ENCODE data around the gene WDR6. TPM values are rescaled to one million over a fixed set of nuclear protein-coding genes. Genes with fewer than 3 reads are reported as not detected.

WDR6 gene
- total and polyA plus RNA-seq, 4 donors = 80.3 to 138 (median 109) TPM

- no peak overlapping the region for H3K4me3 ChIP-seq
- H3K27me3 ChIP-seq (ENCODE audit: control insufficient read depth in 3 of 3, insufficient read depth in 3 of 3, low read length in 2 of 3) = no peaks in the 10 kb centered on the region
- peaks cover 7 to 37% (median 28%) of the 10 kb centered on the region in 4 donors for H3K36me3 ChIP-seq (ENCODE audit: control insufficient read depth in 4 of 4, insufficient read depth in 4 of 4, low read length in 4 of 4)
- no peaks in the 10 kb centered on the region for H3K9me3 ChIP-seq (ENCODE audit: control insufficient read depth in 4 of 4, insufficient read depth in 3 of 4, low read length in 3 of 4)
- WGBS, 2 donors = 26 to 34% methylated on average over 12 of the region's 12 CpGs
- ATAC-seq (ENCODE audit: insufficient read depth, low FRiP score) (no peak), DNase-seq (no peak)
- H3K9ac ChIP-seq (ENCODE audit: insufficient read depth in 1 of 2, low read length in 2 of 2) = peak overlapping the region in 1 of 2 donors; percentile 74
- no peak for TF ChIP-seq CTCF (IDR thresholded peaks at IDR 0.05; ENCODE audit: control extremely low read depth, extremely low read depth)
- H3K4me1 ChIP-seq (ENCODE audit: control insufficient read depth in 5 of 5, insufficient read depth in 5 of 5, low read length in 5 of 5) = peaks cover 6 to 33% (median 12%) of the 10 kb centered on the region in 5 donors
- peak overlapping the region in 1 of 2 donors; percentile 93 for H3K27ac ChIP-seq (ENCODE audit: low read depth in 1 of 2, low read length in 1 of 2)
These were observed 12.7 kb downstream of the WDR6 start for GRCh38 chr3:49019941-49020329.

GRCh38 chr3:49020330-49021212, 13.4 kb downstream of the WDR6 start:
- 1% methylated on average over 40 to 51 of the region's 51 CpGs for WGBS, 2 donors
- no peak for ATAC-seq (ENCODE audit: insufficient read depth, low FRiP score)
- Histone ChIP-seq H3K36me3 (ENCODE audit: control insufficient read depth in 4 of 4, insufficient read depth in 4 of 4, low read length in 4 of 4) (peaks cover 6 to 36% (median 29%) of the 10 kb centered on the region in 4 donors), H3K4me3 (peak overlapping the region; percentile 54), H3K9ac (ENCODE audit: insufficient read depth in 1 of 2, low read length in 2 of 2) (peak overlapping the region; percentile 58 to 74), H3K27me3 (ENCODE audit: control insufficient read depth in 3 of 3, insufficient read depth in 3 of 3, low read length in 2 of 3) (no peaks in the 10 kb centered on the region), H3K4me1 (ENCODE audit: control insufficient read depth in 5 of 5, insufficient read depth in 5 of 5, low read length in 5 of 5) (peaks cover 6 to 33% (median 12%) of the 10 kb centered on the region in 5 donors), H3K9me3 (ENCODE audit: control insufficient read depth in 4 of 4, insufficient read depth in 3 of 4, low read length in 3 of 4) (no peaks in the 10 kb centered on the region), H3K27ac (ENCODE audit: low read depth in 1 of 2, low read length in 1 of 2) (peak overlapping the region; percentile 93 to 94)
- no peak for TF ChIP-seq CTCF (IDR thresholded peaks at IDR 0.05; ENCODE audit: control extremely low read depth, extremely low read depth)
- peak; percentile 38 to 45 (median 42) for DNase-seq

GRCh38 chr3:49021213-49021812, 14.1 kb downstream of the WDR6 start:
- H3K4me3 ChIP-seq = peak overlapping the region; percentile 96
- no peak for TF ChIP-seq CTCF (IDR thresholded peaks at IDR 0.05; ENCODE audit: control extremely low read depth, extremely low read depth)
- peaks cover 6 to 33% (median 12%) of the 10 kb centered on the region in 5 donors for H3K4me1 ChIP-seq (ENCODE audit: control insufficient read depth in 5 of 5, insufficient read depth in 5 of 5, low read length in 5 of 5)
- DNase-seq = peak; percentile 99
- ATAC-seq (ENCODE audit: insufficient read depth, low FRiP score) = peak; percentile 90
- 0% methylated on average over 49 to 60 of the region's 60 CpGs for WGBS, 2 donors
- peaks cover 7 to 36% (median 27%) of the 10 kb centered on the region in 4 donors for H3K36me3 ChIP-seq (ENCODE audit: control insufficient read depth in 4 of 4, insufficient read depth in 4 of 4, low read length in 4 of 4)
- H3K9ac ChIP-seq (ENCODE audit: insufficient read depth in 1 of 2, low read length in 2 of 2) = peak overlapping the region; percentile 55 to 95
- H3K27me3 ChIP-seq (ENCODE audit: control insufficient read depth in 3 of 3, insufficient read depth in 3 of 3, low read length in 2 of 3) = no peaks in the 10 kb centered on the region
- peak overlapping the region; percentile 99 to 100 for H3K27ac ChIP-seq (ENCODE audit: low read depth in 1 of 2, low read length in 1 of 2)
- no peaks in the 10 kb centered on the region for H3K9me3 ChIP-seq (ENCODE audit: control insufficient read depth in 4 of 4, insufficient read depth in 3 of 4, low read length in 3 of 4)

Data from lung (tissue), 12 donors.